CD4-positive, alpha-beta T cell treated with Interleukin-15 for 1 hour (primary cell): ENCODE results near the gene CAST.

Experiments used
- DNase-seq: peaks from one replicate; pipeline ENCODE4 v3.0.0-alpha.2; 2020

The CAST gene

GRCh38 chr5:96648593-96648992, 13.6 kb upstream of the CAST start:
- DNase-seq = no peak

- DNase-seq = no peak
Measured at GRCh38 chr5:96649251-96649662, 12.9 kb upstream of the CAST start.

GRCh38 chr5:96649681-96650540, 12.3 kb upstream of the CAST start:
- DNase-seq = no peak

GRCh38 chr5:96651047-96651446, 11.1 kb upstream of the CAST start:
- DNase-seq = no peak

- no peak for DNase-seq
Measured at GRCh38 chr5:96651948-96652753, 10.0 kb upstream of the CAST start.

GRCh38 chr5:96652769-96653454, 9.3 kb upstream of the CAST start:
- DNase-seq = no peak

GRCh38 chr5:96654209-96654608, 8.0 kb upstream of the CAST start:
- DNase-seq = no peak

- no peak for DNase-seq
Measured at GRCh38 chr5:96655085-96655484, 7.1 kb upstream of the CAST start.

GRCh38 chr5:96655506-96655905, 6.7 kb upstream of the CAST start:
- no peak for DNase-seq

- peak; percentile 58 for DNase-seq
Measured at GRCh38 chr5:96657068-96657467, 5.1 kb upstream of the CAST start.

GRCh38 chr5:96658272-96658671, 3.9 kb upstream of the CAST start:
- DNase-seq = no peak

GRCh38 chr5:96659170-96659569, 3.0 kb upstream of the CAST start:
- DNase-seq = no peak

- DNase-seq = peak; percentile 42
Measured at GRCh38 chr5:96660971-96661854, 963 bp upstream of the CAST start.

GRCh38 chr5:96662725-96663518, 746 bp downstream of the CAST start:
- peak; percentile 86 for DNase-seq

GRCh38 chr5:96663608-96664007, 1.4 kb downstream of the CAST start:
- DNase-seq = no peak

- DNase-seq = no peak
Measured at GRCh38 chr5:96664669-96665068, 2.5 kb downstream of the CAST start.

GRCh38 chr5:96668725-96669124, 6.5 kb downstream of the CAST start:
- no peak for DNase-seq

GRCh38 chr5:96669909-96670308, 7.7 kb downstream of the CAST start:
- no peak for DNase-seq

GRCh38 chr5:96671441-96671840, 9.3 kb downstream of the CAST start:
- no peak for DNase-seq

- no peak for DNase-seq
Measured at GRCh38 chr5:96673127-96673526, 11.0 kb downstream of the CAST start.

GRCh38 chr5:96675882-96676281, 13.7 kb downstream of the CAST start:
- no peak for DNase-seq

- DNase-seq = no peak
Measured at GRCh38 chr5:96677496-96677895, 15.3 kb downstream of the CAST start.
